H1 (cell line): ENCODE results near the gene CCT5. TPM values are rescaled to one million over a fixed set of nuclear protein-coding genes. Genes with fewer than 3 reads are reported as not detected.

Source experiments
- CTCF ChIA-PET: fragments of 300-600 bp; sonication (Branson Sonifier 250); formaldehyde crosslinking; loops from one replicate; lab custom pipeline; 2021; ENCODE audit not compliant: partially characterized antibody; lab: Charles Lee
- POLR2A ChIA-PET: fragments of 300-600 bp; sonication (Branson Sonifier 250); formaldehyde crosslinking; loops from one replicate; lab custom pipeline; 2021; ENCODE audit warnings: inconsistent platforms; ENCODE audit not compliant: partially characterized antibody; lab: Charles Lee
- DNase-seq, 2 experiments: peaks; one replicate each; pipeline versions ENCODE4 v3.0.0 to v3.0.0-alpha.2; 2010 to 2022; ENCODE audit warnings: low spot score in 2 of 2, low read depth in 1 of 2, mixed read lengths in 1 of 2
- FAIRE-seq: peaks from 2 replicates; lab custom pipeline; 2011; peaks lifted over from hg19 to GRCh38; lab: Jason Lieb, UNC
- H2AFZ ChIP-seq: 2 replicates; pipeline ENCODE4 v1.8.1; 2012; ENCODE audit warnings: low read length, inconsistent platforms
- H2AK5ac ChIP-seq: 2 replicates; pipeline ENCODE4 v1.6.1; 2013; ENCODE audit warnings: low read depth, low read length
- H2BK120ac ChIP-seq: replicated peaks from 2 replicates; pipeline ENCODE3; 2013; ENCODE audit warnings: low read depth, low read length, inconsistent platforms
- H2BK12ac ChIP-seq: 2 replicates; pipeline ENCODE4 v1.6.1; 2013; ENCODE audit warnings: low read depth, low read length
- H2BK15ac ChIP-seq: 2 replicates; pipeline ENCODE4 v1.6.1; 2013; ENCODE audit warnings: low read length
- H2BK20ac ChIP-seq: 2 replicates; pipeline ENCODE4 v1.6.1; 2013; ENCODE audit warnings: low read length
- H2BK5ac ChIP-seq: 2 replicates; pipeline ENCODE4 v1.6.1; 2013; ENCODE audit warnings: low read depth, low read length
- H3K14ac ChIP-seq: 2 replicates; pipeline ENCODE4 v1.6.1; 2013; ENCODE audit warnings: inconsistent platforms; ENCODE audit not compliant: insufficient read length
- H3K18ac ChIP-seq: 2 replicates; pipeline ENCODE4 v1.6.1; 2013; ENCODE audit warnings: low read length; ENCODE audit errors: extremely low read depth
- H3K23ac ChIP-seq: 2 replicates; pipeline ENCODE4 v1.6.1; 2013; ENCODE audit warnings: inconsistent platforms; ENCODE audit not compliant: insufficient read length
- H3K23me2 ChIP-seq: 2 replicates; pipeline ENCODE4 v1.6.1; 2013; ENCODE audit warnings: low read depth, low read length
- H3K27ac ChIP-seq: 2 replicates; pipeline ENCODE4 v1.6.1; 2011; ENCODE audit warnings: low read depth, low read length, inconsistent platforms
- H3K27me3 ChIP-seq, 4 experiments: replicated peaks in 1 of 4; 1 replicate in 1 of 4; 2 replicates in 3 of 4; pipeline versions ENCODE4 v1.6.1 to v1.8.1; 2011 to 2013; ENCODE audit warnings: low read length in 3 of 4, mild to moderate bottlenecking in 3 of 4, inconsistent platforms in 2 of 4, mixed read lengths in 2 of 4, moderate library complexity in 1 of 4; ENCODE audit not compliant: control insufficient read depth in 3 of 4, insufficient read depth in 3 of 4; ENCODE audit errors: extremely low read depth in 1 of 4
- H3K36me3 ChIP-seq, 4 experiments: 2 replicates each; pipeline versions ENCODE4 v1.6.1 to v1.8.1; 2011 to 2013; ENCODE audit warnings: mild to moderate bottlenecking in 4 of 4, low read length in 3 of 4, moderate library complexity in 2 of 4, control low read depth in 1 of 4, inconsistent platforms in 1 of 4; ENCODE audit not compliant: insufficient read depth in 4 of 4, control insufficient read depth in 2 of 4
- H3K4ac ChIP-seq: replicated peaks from 2 replicates; pipeline ENCODE3; 2013; ENCODE audit warnings: low read length, low read depth, mixed read lengths, inconsistent platforms; ENCODE audit not compliant: insufficient read length
- H3K4me1 ChIP-seq, 4 experiments: replicated peaks in 1 of 4; 1 replicate in 1 of 4; 2 replicates in 3 of 4; pipeline versions ENCODE4 v1.6.1 to v1.8.1; 2011 to 2013; ENCODE audit warnings: low read length in 3 of 4, inconsistent platforms in 2 of 4, mixed read lengths in 1 of 4; ENCODE audit not compliant: insufficient read depth in 4 of 4, control insufficient read depth in 3 of 4
- H3K4me2 ChIP-seq, 2 experiments: 2 replicates each; pipeline versions ENCODE4 v1.6.1 to v1.8.1; 2011 to 2013; ENCODE audit warnings: low read depth in 2 of 2, low read length in 2 of 2, control low read depth in 1 of 2, inconsistent platforms in 1 of 2, mild to moderate bottlenecking in 1 of 2; ENCODE audit not compliant: insufficient read depth in 1 of 2
- H3K4me3 ChIP-seq, 4 experiments: fragments of 200-600, 300-600 bp in 1 of 4; sonication (generic), shearing (Covaris generic), sonication (Bioruptor Twin) in 1 of 4; 2 replicates each; pipeline versions ENCODE4 v1.5.1 to v1.8.1; 2011 to 2016; ENCODE audit warnings: low read length in 4 of 4, low read depth in 3 of 4, control low read depth in 2 of 4, inconsistent platforms in 2 of 4, mild to moderate bottlenecking in 2 of 4, mixed read lengths in 1 of 4, moderate library complexity in 1 of 4; ENCODE audit not compliant: insufficient read depth in 2 of 4; ENCODE audit errors: extremely low read depth in 1 of 4
- H3K56ac ChIP-seq: replicated peaks from 2 replicates; pipeline ENCODE3; 2013; ENCODE audit warnings: low read depth, mild to moderate bottlenecking, mixed read lengths, low read length, inconsistent platforms; ENCODE audit not compliant: insufficient read length
- H3K79me1 ChIP-seq: 2 replicates; pipeline ENCODE4 v1.6.1; 2013; ENCODE audit warnings: low read depth, low read length, control low read depth
- H3K79me2 ChIP-seq, 2 experiments: 2 replicates each; pipeline versions ENCODE4 v1.6.1 to v1.8.1; 2012 to 2013; ENCODE audit warnings: low read length in 2 of 2, mild to moderate bottlenecking in 2 of 2, inconsistent platforms in 1 of 2; ENCODE audit not compliant: insufficient read depth in 2 of 2, control insufficient read depth in 1 of 2
- H3K9ac ChIP-seq, 4 experiments: replicated peaks in 1 of 4; 1 replicate in 1 of 4; 2 replicates in 3 of 4; pipeline versions ENCODE4 v1.6.1 to v1.8.1; 2011 to 2013; ENCODE audit warnings: low read depth in 3 of 4, low read length in 3 of 4, control low read depth in 2 of 4, mild to moderate bottlenecking in 2 of 4, moderate library complexity in 2 of 4, inconsistent platforms in 1 of 4; ENCODE audit errors: extremely low read depth in 1 of 4
- H3K9me3 ChIP-seq, 2 experiments: 2 replicates each; pipeline versions ENCODE4 v1.6.1 to v1.8.1; 2012 to 2013; ENCODE audit warnings: mild to moderate bottlenecking in 2 of 2, moderate library complexity in 2 of 2, control low read depth in 1 of 2, inconsistent platforms in 1 of 2, low read depth in 1 of 2, low read length in 1 of 2, mixed read lengths in 1 of 2; ENCODE audit not compliant: insufficient read depth in 2 of 2
- H4K20me1 ChIP-seq, 2 experiments: replicated peaks in 1 of 2; 2 replicates each; pipeline versions ENCODE3 to v1.8.1; 2011 to 2013; ENCODE audit warnings: inconsistent platforms in 2 of 2, low read length in 2 of 2, mild to moderate bottlenecking in 1 of 2; ENCODE audit not compliant: insufficient read depth in 2 of 2, control insufficient read depth in 1 of 2
- H4K5ac ChIP-seq: 2 replicates; pipeline ENCODE4 v1.6.1; 2013; ENCODE audit warnings: low read length, low read depth, mixed read lengths, inconsistent platforms; ENCODE audit not compliant: insufficient read length
- H4K8ac ChIP-seq: 2 replicates; pipeline ENCODE4 v1.8.0; 2013; ENCODE audit warnings: mild to moderate bottlenecking, moderate library complexity, low read length, inconsistent platforms; ENCODE audit not compliant: insufficient read depth; ENCODE audit errors: extremely low read depth
- H4K91ac ChIP-seq: replicated peaks from 2 replicates; pipeline ENCODE3; 2013; ENCODE audit warnings: low read length, mixed read lengths, inconsistent platforms; ENCODE audit not compliant: insufficient read length
- BACH1 ChIP-seq: IDR thresholded peaks from 2 replicates; pipeline ENCODE4 v1.6.1; 2012; ENCODE audit warnings: low read length, improper control_type of control experiment
- BCL11A ChIP-seq, 2 experiments: IDR thresholded peaks; one replicate each; pipeline ENCODE4 v1.6.1; 2011; ENCODE audit warnings: low read depth in 2 of 2, low read length in 2 of 2, mild to moderate bottlenecking in 2 of 2
- CHD1 ChIP-seq: IDR thresholded peaks from 2 replicates; pipeline ENCODE4 v1.6.1; 2012; ENCODE audit warnings: low read depth, low read length, improper control_type of control experiment
- CTBP2 ChIP-seq: IDR thresholded peaks from 2 replicates; pipeline ENCODE4 v1.7.0; 2011; ENCODE audit warnings: borderline replicate concordance, mild to moderate bottlenecking, moderate library complexity, mixed read lengths, low read length; ENCODE audit not compliant: insufficient read depth, insufficient read length
- EGR1 ChIP-seq: IDR thresholded peaks from 2 replicates; pipeline ENCODE4 v1.6.1; 2011; ENCODE audit warnings: low read depth, low read length, borderline replicate concordance
- RXRA ChIP-seq: IDR thresholded peaks from 2 replicates; pipeline ENCODE4 v1.6.1; 2011; ENCODE audit warnings: low read depth, mild to moderate bottlenecking, low read length, moderate library complexity; ENCODE audit not compliant: insufficient read depth
- SIRT6 ChIP-seq: IDR thresholded peaks from one replicate; pipeline ENCODE4 v1.7.1; 2012; ENCODE audit warnings: low read length, inconsistent platforms
- SIX5 ChIP-seq: IDR thresholded peaks from 2 replicates; pipeline ENCODE4 v1.6.1; 2011; ENCODE audit warnings: mild to moderate bottlenecking, low read depth, low read length
- SP2 ChIP-seq: IDR thresholded peaks from 2 replicates; pipeline ENCODE4 v1.6.1; 2012; ENCODE audit warnings: mild to moderate bottlenecking, low read length, inconsistent platforms
- TBP ChIP-seq: IDR thresholded peaks from 2 replicates; pipeline ENCODE4 v1.6.1; 2011; ENCODE audit warnings: low read depth, low read length, improper control_type of control experiment
- YY1 ChIP-seq: IDR thresholded peaks from 2 replicates; pipeline ENCODE4 v1.6.1; 2011; ENCODE audit warnings: low read depth, mild to moderate bottlenecking, low read length
- WGBS, 2 experiments: shearing (Covaris generic) in 1 of 2; methylation state at CpG; one replicate each; pipeline versions ENCODE4 v1.1.6 to v1.1.7; 2013 to 2015; ENCODE audit warnings: low lambda C conversion rate in 2 of 2, mixed read lengths in 2 of 2, inconsistent platforms in 1 of 2, low coverage in 1 of 2, missing lambda C conversion rate in 1 of 2; ENCODE audit not compliant: insufficient replicate concordance in 2 of 2, insufficient coverage in 1 of 2, insufficient read length in 1 of 2; ENCODE audit errors: extremely low coverage in 1 of 2, missing lambda C conversion rate in 1 of 2; 5-methylcytosine and 5-hydroxymethylcytosine counted together
- polyA plus RNA-seq, 7 experiments: library from polyadenylated mRNA; depleted of rRNA in 3 of 7; stranded (reverse) in 5 of 7; unstranded in 2 of 7; fragments of >200 nt in 5 of 7; fragments of 200-250 nt in 2 of 7; gene quantifications; 1 replicate in 5 of 7; 2 replicates in 1 of 7; 4 replicates in 1 of 7; pipeline versions ENCODE4 v1.2.1 to v1.2.3, GENCODE V29; 2011 to 2013; ENCODE audit warnings: missing spikeins in 2 of 7, mixed read lengths in 2 of 7
- total RNA-seq: library from RNA; stranded (reverse); fragmentation: NEBNext Ultra II Directional; extraction: Animal tissue kit (Norgen Biotek cat#: 25700); gene quantifications from 2 replicates; pipeline ENCODE4 v1.2.1, GENCODE V29; 2021
- TF ChIP-seq, protein P1 (sequence below), 3 experiments: IDR thresholded peaks; 1 replicate in 2 of 3; 2 replicates in 1 of 3; pipeline versions ENCODE4 v1.5.1 to v1.6.1; 2011; ENCODE audit warnings: low read length in 3 of 3, mild to moderate bottlenecking in 3 of 3, inconsistent platforms in 2 of 3, low read depth in 1 of 3, moderate library complexity in 1 of 3; ENCODE audit not compliant: insufficient read depth in 1 of 3; ENCODE audit errors: control extremely low read depth in 1 of 3

The CCT5 gene
- total and polyA plus RNA-seq, 2 of the 8 experiments (the other 6 are each of a cell fraction or from before 2014, with no cell fraction given) = 425 to 549 TPM

DNA sequence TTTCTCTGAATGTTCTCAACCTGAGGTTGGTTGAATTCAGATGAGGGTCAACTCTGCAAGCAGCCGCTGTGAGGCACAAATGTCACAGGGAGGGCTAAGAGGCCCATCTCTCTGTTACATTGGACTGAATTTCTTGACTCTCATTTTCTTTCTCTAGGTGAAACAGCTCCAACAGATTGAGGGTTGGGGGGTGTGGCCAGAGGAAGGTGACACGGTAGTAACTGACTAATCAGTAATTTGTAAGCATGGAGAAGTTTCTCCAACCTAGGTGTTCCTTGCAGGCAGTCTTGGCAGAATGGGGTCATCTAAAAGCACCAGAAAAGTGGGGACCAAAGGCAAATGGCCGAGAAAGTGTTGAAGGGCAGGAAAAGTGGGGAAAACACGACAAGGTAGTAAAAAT lies 16.8 kb downstream of the CCT5 start:
- FAIRE-seq (no peak), DNase-seq (no peak)
- H3K36me3 ChIP-seq = peaks cover 14 to 40% (median 35%) of the 10 kb centered on the region in 4 experiments
- no peak overlapping the region for H3K27ac ChIP-seq
- no peak overlapping the region for H3K56ac ChIP-seq
- no peak overlapping the region for H3K14ac ChIP-seq
- no peaks in the 10 kb centered on the region for H3K79me2 ChIP-seq
- H3K4me3 ChIP-seq = no peak overlapping the region
- WGBS, 2 experiments = 86% methylated on average over 4 of the region's 4 CpGs; no CpG with 5 or more reads in 1 of the 2 experiments
- H4K20me1 ChIP-seq = peaks cover 3 to 6% of the 10 kb centered on the region in 2 experiments
- H3K4me1 ChIP-seq = peaks cover 0 to 4% (median 2%) of the 10 kb centered on the region in 4 experiments; a peak in 3 of 7 replicates
- H3K9me3 ChIP-seq = no peaks in the 10 kb centered on the region
- no peak overlapping the region for H2BK15ac ChIP-seq
- no peak overlapping the region for H2AK5ac ChIP-seq
- no peak overlapping the region for H4K5ac ChIP-seq
- 0 out of 2 replicates have a peak, but pooled peaks cover 2% of the 10 kb centered on the region for H3K79me1 ChIP-seq
- no peak overlapping the region for H3K18ac ChIP-seq
- no peaks in the 10 kb centered on the region for H3K23me2 ChIP-seq
- no peak overlapping the region for H2BK5ac ChIP-seq
- ChIA-PET POLR2A (interaction anchor here (0.7 to 9.4 kb wide), 5 partner anchors 8 to 86 kb away, joined by 3 to 128 read pairs (median 5); partner anchors contain the start of genes ATPSCKMT, CCT5 and MARCHF6), CTCF (interaction anchor here (0.6 kb wide), 1 partner anchor 156 kb away, joined by 3 read pairs; no protein-coding TSS in a partner anchor)
- H2BK20ac ChIP-seq = no peak overlapping the region
- H2AFZ ChIP-seq = no peak overlapping the region
- H4K8ac ChIP-seq = no peak overlapping the region
- H3K4me2 ChIP-seq = no peak overlapping the region
- no peak overlapping the region for H2BK120ac ChIP-seq
- no peak overlapping the region for H3K9ac ChIP-seq
- no peak overlapping the region for H3K23ac ChIP-seq
- H3K4ac ChIP-seq = no peak overlapping the region
- H4K91ac ChIP-seq = no peak overlapping the region
- H3K27me3 ChIP-seq = no peaks in the 10 kb centered on the region
- H2BK12ac ChIP-seq = no peak overlapping the region
- TF ChIP-seq, protein P1, sequence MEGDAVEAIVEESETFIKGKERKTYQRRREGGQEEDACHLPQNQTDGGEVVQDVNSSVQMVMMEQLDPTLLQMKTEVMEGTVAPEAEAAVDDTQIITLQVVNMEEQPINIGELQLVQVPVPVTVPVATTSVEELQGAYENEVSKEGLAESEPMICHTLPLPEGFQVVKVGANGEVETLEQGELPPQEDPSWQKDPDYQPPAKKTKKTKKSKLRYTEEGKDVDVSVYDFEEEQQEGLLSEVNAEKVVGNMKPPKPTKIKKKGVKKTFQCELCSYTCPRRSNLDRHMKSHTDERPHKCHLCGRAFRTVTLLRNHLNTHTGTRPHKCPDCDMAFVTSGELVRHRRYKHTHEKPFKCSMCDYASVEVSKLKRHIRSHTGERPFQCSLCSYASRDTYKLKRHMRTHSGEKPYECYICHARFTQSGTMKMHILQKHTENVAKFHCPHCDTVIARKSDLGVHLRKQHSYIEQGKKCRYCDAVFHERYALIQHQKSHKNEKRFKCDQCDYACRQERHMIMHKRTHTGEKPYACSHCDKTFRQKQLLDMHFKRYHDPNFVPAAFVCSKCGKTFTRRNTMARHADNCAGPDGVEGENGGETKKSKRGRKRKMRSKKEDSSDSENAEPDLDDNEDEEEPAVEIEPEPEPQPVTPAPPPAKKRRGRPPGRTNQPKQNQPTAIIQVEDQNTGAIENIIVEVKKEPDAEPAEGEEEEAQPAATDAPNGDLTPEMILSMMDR (IDR thresholded peaks at IDR 0.05; ENCODE audit: control extremely low read depth in 1 of 3, insufficient read depth in 1 of 3, low read depth in 1 of 3, low read length in 3 of 3) = no peak
- no peak for TF ChIP-seq SIRT6
- no peak for TF ChIP-seq TBP
- TF ChIP-seq SIX5 = no peak
- TF ChIP-seq BCL11A (IDR thresholded peaks at IDR 0.05; ENCODE audit: low read depth in 2 of 2, low read length in 2 of 2) = no peak
- TF ChIP-seq SP2 = no peak
- TF ChIP-seq BACH1 = no peak
- TF ChIP-seq CHD1 = no peak
- no peak for TF ChIP-seq EGR1
- TF ChIP-seq CTBP2 = no peak
- no peak for TF ChIP-seq YY1
- no peak for TF ChIP-seq RXRA
